ENCODE data around the gene TM9SF1. TPM values are rescaled to one million over a fixed set of nuclear protein-coding genes. Genes with fewer than 3 reads are reported as not detected.
A peak's percentile ranks its signal among the peaks of the same experiment; 100 is the strongest.

The TM9SF1 gene
- total RNA-seq, 1 donor from 2014 or later = 52.0 TPM

DNA sequence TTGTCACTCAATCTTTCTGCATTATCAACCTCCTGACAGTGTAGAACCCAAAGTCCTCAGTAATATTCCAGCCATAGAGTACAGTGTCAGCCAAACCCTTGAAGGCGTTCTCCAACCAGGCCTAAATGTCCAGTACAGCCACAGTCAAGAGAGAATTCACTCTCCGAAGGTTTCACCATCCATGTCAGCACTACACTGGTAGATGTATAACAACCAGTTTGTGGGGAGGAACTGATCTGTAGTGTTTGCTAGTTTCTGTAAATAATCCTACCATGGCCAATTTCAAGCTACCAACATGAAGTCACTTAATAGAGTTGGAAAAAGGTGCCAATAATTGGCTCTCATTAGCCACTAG is 21.1 kb upstream of the TM9SF1 start:
- ATAC-seq (no peak), DNase-seq (no peak)
- TF ChIP-seq CTCF (IDR thresholded peaks at IDR 0.05) = no peak
- Histone ChIP-seq H3K36me3 (peaks cover 11% of the 10 kb centered on the region), H3K27me3 (no peaks in the 10 kb centered on the region), H3K9me3 (no peaks in the 10 kb centered on the region), H3K4me1 (peaks cover 10% of the 10 kb centered on the region), H3K4me3 (peak overlapping the region; percentile 73), H3K27ac (no peak overlapping the region)
- intact Hi-C loops (cut with DNase I) = no loop called here

DNA sequence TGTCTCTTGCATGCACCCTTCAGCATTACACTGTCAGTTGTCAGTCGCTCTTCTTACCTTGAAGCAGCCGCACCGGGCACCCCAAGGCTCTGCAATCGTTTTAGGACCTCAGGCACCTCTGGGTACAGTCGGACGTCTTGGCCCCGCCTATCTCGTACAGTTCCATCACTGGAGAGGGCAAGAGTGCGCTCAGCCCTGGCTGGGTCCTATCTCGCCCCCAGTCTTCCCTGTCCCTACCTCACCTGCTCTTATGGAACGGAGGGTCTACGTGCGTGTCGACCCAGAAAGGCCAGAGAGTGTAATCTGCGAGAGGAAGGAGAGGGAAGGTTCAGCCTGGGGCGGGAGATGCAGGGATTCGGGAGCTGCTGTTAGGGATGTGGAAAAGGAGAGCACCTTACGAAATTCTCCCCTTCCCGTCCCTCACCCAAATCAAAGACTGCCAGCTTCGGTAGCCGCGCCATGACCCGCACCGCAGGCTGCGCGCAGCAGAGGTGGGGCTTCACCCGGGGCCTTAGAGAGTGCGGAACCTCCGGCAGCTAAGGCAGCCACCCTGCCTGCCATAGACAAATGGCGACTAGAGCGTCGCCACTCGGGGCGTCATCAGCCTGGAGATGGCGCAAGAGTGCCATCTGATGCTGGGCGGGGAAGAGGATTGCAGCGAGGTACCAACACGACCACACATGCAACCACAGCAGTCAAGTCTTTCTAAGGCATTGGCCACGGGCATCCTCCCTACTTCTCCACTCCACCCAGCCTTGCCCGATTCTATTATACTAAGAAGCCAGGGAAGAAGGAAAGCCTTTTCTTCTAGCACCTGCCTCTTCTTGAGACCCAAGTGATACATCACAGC is 20.5 kb upstream of the TM9SF1 start, which contains the start of gene MDP1:
TSS of gene MDP1 (minus strand) at position 572 of the 850 bp plus-strand sequence. CDS start at position 461, 111 bp downstream.
- TF ChIP-seq CTCF (IDR thresholded peaks at IDR 0.05) = peak; percentile 59
- H3K27ac ChIP-seq = peak within 1 kb of the TSS; percentile 86
- DNase-seq = peak; percentile 92
- peaks cover 15% of the 10 kb centered on the region for H3K36me3 ChIP-seq
- H3K27me3 ChIP-seq = no peaks in the 10 kb centered on the region
- H3K9me3 ChIP-seq = no peaks in the 10 kb centered on the region
- intact Hi-C loops (cut with DNase I) = no loop called here
- H3K4me3 ChIP-seq = peak within 1 kb of the TSS; percentile 73
- peak; percentile 85 for ATAC-seq
- peaks cover 10% of the 10 kb centered on the region for H3K4me1 ChIP-seq

- Histone ChIP-seq H3K4me3 (peak overlapping the region; percentile 67), H3K36me3 (peaks cover 31% of the 10 kb centered on the region), H3K4me1 (peaks cover 10% of the 10 kb centered on the region), H3K27ac (peak overlapping the region; percentile 96), H3K9me3 (no peaks in the 10 kb centered on the region), H3K27me3 (no peaks in the 10 kb centered on the region)
- intact Hi-C loops (cut with DNase I) = no loop called here
- ATAC-seq (no peak), DNase-seq (no peak)
- TF ChIP-seq CTCF (IDR thresholded peaks at IDR 0.05) = no peak
Measured at GRCh38 chr14:24213866-24214662, 18.8 kb upstream of the TM9SF1 start.

GRCh38 chr14:24212924-24213865 is 18.0 kb upstream of the TM9SF1 start, which contains the start of gene CHMP4A:
CHMP4A (minus strand) TSS chr14:24213488; CDS start chr14:24213439, 49 bp downstream.
- Histone ChIP-seq H3K4me3 (peak within 1 kb of the TSS; percentile 67), H3K36me3 (peaks cover 37% of the 10 kb centered on the region), H3K27me3 (no peaks in the 10 kb centered on the region), H3K27ac (peak within 1 kb of the TSS; percentile 96), H3K9me3 (no peaks in the 10 kb centered on the region), H3K4me1 (peaks cover 10% of the 10 kb centered on the region)
- intact Hi-C loops (cut with DNase I) = no loop called here
- ATAC-seq = peak; percentile 93
- peak; percentile 99 for DNase-seq
- peak; percentile 8 for TF ChIP-seq CTCF (IDR thresholded peaks at IDR 0.05)

DNA sequence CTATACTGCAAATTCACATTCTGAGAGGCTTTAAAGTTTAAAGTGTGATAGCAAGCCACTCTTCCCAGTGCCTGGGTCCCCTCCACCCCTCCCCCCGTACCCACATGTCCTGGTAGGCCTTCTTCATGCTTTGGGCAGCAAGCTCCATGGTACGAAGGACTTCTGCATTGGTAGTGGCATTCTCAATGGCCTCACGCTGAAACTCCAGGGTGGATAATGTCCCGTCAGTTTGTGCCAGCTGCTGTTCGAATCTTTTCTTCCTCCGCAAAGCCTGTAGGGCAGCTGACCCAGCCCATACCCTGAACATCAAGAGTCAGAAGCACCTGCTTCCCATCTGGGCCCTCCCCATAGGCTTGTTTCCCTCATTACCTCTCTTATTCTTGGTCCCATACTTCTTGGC is 16.1 kb upstream of the TM9SF1 start:
- H3K27ac ChIP-seq = no peak overlapping the region
- TF ChIP-seq CTCF (IDR thresholded peaks at IDR 0.05) = no peak
- H3K4me1 ChIP-seq = peaks cover 10% of the 10 kb centered on the region
- ATAC-seq (no peak), DNase-seq (no peak)
- H3K27me3 ChIP-seq = no peaks in the 10 kb centered on the region
- no peaks in the 10 kb centered on the region for H3K9me3 ChIP-seq
- H3K4me3 ChIP-seq = no peak overlapping the region
- intact Hi-C loops (cut with DNase I) = no loop called here
- H3K36me3 ChIP-seq = peaks cover 48% of the 10 kb centered on the region
